ENCODE results near the gene DENND4C.
"Not testable (repeated sequence)": the region's sequence is repeated elsewhere in the genome, so short reads cannot be mapped to it uniquely, and the experiment has no call there.

Gene DENND4C

GRCh38 chr9:19410195-19410503 lies 179.7 kb downstream of the DENND4C start:
- no peak for DNase-seq (ENCODE audit: low read depth)

- no peak for DNase-seq (ENCODE audit: low read depth)
Measured at GRCh38 chr9:19410594-19410993, 180.1 kb downstream of the DENND4C start.

GRCh38 chr9:19411316-19411715 lies 180.8 kb downstream of the DENND4C start:
- DNase-seq (ENCODE audit: low read depth), result no peak

GRCh38 chr9:19413456-19413855 lies 183.0 kb downstream of the DENND4C start:
- DNase-seq (ENCODE audit: low read depth), result not testable (repeated sequence)

- no peak for DNase-seq (ENCODE audit: low read depth)
Measured at GRCh38 chr9:19416143-19416542, 185.7 kb downstream of the DENND4C start.

GRCh38 chr9:19420877-19421276 lies 190.4 kb downstream of the DENND4C start:
- no peak for DNase-seq (ENCODE audit: low read depth)
